ENCODE measurements around the gene REPS2. TPM values are rescaled to one million over a fixed set of nuclear protein-coding genes. Genes with fewer than 3 reads are reported as not detected.

Gene REPS2
- polyA plus RNA-seq, 3 donors = 2.1 to 4.7 (median 3.6) TPM

DNA sequence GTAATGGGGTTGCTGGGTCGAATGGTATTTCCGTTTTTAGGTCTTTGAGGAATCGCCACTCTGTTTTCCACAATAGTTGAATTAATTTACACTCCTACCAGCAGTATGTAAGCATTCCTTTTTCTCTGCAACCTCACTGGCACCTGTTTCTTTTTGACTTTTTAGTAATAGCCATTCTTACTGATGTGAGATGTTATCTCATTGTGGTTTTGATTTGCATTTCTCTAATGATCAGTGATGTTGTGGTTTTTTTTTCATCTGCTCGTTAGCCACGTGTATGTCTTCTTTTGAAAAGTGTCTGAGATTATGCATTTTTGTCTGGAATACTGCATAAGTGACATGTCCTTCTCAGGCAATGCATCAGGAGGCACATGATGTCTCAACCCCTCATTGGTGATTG, 28.8 kb downstream of the REPS2 start:
- no peaks in the 10 kb centered on the region for H3K36me3 ChIP-seq (replicated peaks in 1 of 2; ENCODE audit: control insufficient read depth in 1 of 2, insufficient read depth in 2 of 2, low read length in 2 of 2)
- TF ChIP-seq, protein P1, sequence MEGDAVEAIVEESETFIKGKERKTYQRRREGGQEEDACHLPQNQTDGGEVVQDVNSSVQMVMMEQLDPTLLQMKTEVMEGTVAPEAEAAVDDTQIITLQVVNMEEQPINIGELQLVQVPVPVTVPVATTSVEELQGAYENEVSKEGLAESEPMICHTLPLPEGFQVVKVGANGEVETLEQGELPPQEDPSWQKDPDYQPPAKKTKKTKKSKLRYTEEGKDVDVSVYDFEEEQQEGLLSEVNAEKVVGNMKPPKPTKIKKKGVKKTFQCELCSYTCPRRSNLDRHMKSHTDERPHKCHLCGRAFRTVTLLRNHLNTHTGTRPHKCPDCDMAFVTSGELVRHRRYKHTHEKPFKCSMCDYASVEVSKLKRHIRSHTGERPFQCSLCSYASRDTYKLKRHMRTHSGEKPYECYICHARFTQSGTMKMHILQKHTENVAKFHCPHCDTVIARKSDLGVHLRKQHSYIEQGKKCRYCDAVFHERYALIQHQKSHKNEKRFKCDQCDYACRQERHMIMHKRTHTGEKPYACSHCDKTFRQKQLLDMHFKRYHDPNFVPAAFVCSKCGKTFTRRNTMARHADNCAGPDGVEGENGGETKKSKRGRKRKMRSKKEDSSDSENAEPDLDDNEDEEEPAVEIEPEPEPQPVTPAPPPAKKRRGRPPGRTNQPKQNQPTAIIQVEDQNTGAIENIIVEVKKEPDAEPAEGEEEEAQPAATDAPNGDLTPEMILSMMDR (IDR thresholded peaks at IDR 0.05) = no peak
- no peak overlapping the region for H3K4me3 ChIP-seq (replicated peaks in 1 of 3; ENCODE audit: low read depth in 2 of 3, low read length in 3 of 3)
- no peak overlapping the region for H3K27ac ChIP-seq (ENCODE audit: low read depth in 1 of 2, low read length in 2 of 2)
- no CpG with 5 or more reads among the region's 5 CpGs for WGBS (ENCODE audit: insufficient coverage)
- no peak for DNase-seq
- H3K4me3 Mint-ChIP-seq = no peak overlapping the region
- no peaks in the 10 kb centered on the region for H3K4me1 Mint-ChIP-seq
- H3K36me3 Mint-ChIP-seq = no peaks in the 10 kb centered on the region
- no peak overlapping the region for H3K27ac Mint-ChIP-seq
- H3K4me2 ChIP-seq (replicated peaks; ENCODE audit: extremely low read depth, low read length, poor library complexity, severe bottlenecking) = no peak overlapping the region
- H4K20me1 ChIP-seq (ENCODE audit: insufficient read depth, low read length) = no peaks in the 10 kb centered on the region
- H3K4me1 ChIP-seq (ENCODE audit: control insufficient read depth in 1 of 2, insufficient read depth in 2 of 2, low read length in 2 of 2) = no peaks in the 10 kb centered on the region
- H3K27me3 ChIP-seq (ENCODE audit: control insufficient read depth in 2 of 2, insufficient read depth in 2 of 2, low read length in 2 of 2) = peaks cover 0 to 12% of the 10 kb centered on the region in 2 donors
- intact Hi-C loops (cut with micrococcal nuclease) = no loop called here
- H3K9me3 Mint-ChIP-seq = peaks cover 0 to 2% (median 0%) of the 10 kb centered on the region in 7 donors
- no peak overlapping the region for H2AFZ ChIP-seq (ENCODE audit: insufficient read depth, low read depth, low read length, poor library complexity, severe bottlenecking)
- H3K9me3 ChIP-seq (replicated peaks in 1 of 2; ENCODE audit: control insufficient read depth in 1 of 2, insufficient read depth in 1 of 2, low read length in 2 of 2) = no peaks in the 10 kb centered on the region
- no peaks in the 10 kb centered on the region for H3K79me2 ChIP-seq (ENCODE audit: insufficient read depth, low read length)
- H3K27me3 Mint-ChIP-seq (ENCODE audit: low read depth in 3 of 3) = peaks cover 0 to 18% (median 1%) of the 10 kb centered on the region in 3 donors
- H3K9ac ChIP-seq (ENCODE audit: insufficient read depth, low read length, poor library complexity, severe bottlenecking) = no peak overlapping the region

DNA sequence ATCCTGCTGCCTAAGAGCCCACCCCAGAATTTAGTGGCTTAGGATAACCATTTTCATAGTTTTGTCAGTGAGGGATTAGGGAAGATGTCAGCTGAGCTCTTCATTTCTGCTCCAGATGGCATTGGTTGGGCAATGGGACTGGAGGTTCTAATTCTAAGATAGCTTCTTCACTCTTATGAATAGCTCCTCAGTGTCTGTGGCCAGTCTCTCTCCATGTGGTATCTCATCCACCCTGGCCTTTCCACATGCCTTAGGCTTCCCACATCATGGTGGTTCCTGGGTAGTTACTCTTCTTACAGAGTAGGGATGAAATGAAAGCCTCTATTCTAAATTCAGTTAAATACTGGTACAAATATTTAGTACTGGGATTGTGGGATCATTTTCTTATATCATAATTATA, 31.3 kb downstream of the REPS2 start:
- Histone ChIP-seq H3K4me1 (ENCODE audit: control insufficient read depth in 1 of 2, insufficient read depth in 2 of 2, low read length in 2 of 2) (no peaks in the 10 kb centered on the region), H3K27me3 (ENCODE audit: control insufficient read depth in 2 of 2, insufficient read depth in 2 of 2, low read length in 2 of 2) (peaks cover 0 to 9% of the 10 kb centered on the region in 2 donors), H3K36me3 (replicated peaks in 1 of 2; ENCODE audit: control insufficient read depth in 1 of 2, insufficient read depth in 2 of 2, low read length in 2 of 2) (no peaks in the 10 kb centered on the region), H3K4me3 (replicated peaks in 1 of 3; ENCODE audit: low read depth in 2 of 3, low read length in 3 of 3) (no peak overlapping the region), H3K9ac (ENCODE audit: insufficient read depth, low read length, poor library complexity, severe bottlenecking) (no peak overlapping the region), H4K20me1 (ENCODE audit: insufficient read depth, low read length) (no peaks in the 10 kb centered on the region), H3K79me2 (ENCODE audit: insufficient read depth, low read length) (no peaks in the 10 kb centered on the region), H3K27ac (ENCODE audit: low read depth in 1 of 2, low read length in 2 of 2) (no peak overlapping the region), H3K9me3 (replicated peaks in 1 of 2; ENCODE audit: control insufficient read depth in 1 of 2, insufficient read depth in 1 of 2, low read length in 2 of 2) (no peaks in the 10 kb centered on the region), H3K4me2 (replicated peaks; ENCODE audit: extremely low read depth, low read length, poor library complexity, severe bottlenecking) (no peak overlapping the region), H2AFZ (ENCODE audit: insufficient read depth, low read depth, low read length, poor library complexity, severe bottlenecking) (no peak overlapping the region)
- Mint-ChIP-seq H3K36me3 (no peaks in the 10 kb centered on the region), H3K9me3 (peaks cover 0 to 2% (median 0%) of the 10 kb centered on the region in 7 donors), H3K4me1 (no peaks in the 10 kb centered on the region), H3K4me3 (no peak overlapping the region), H3K27me3 (ENCODE audit: low read depth in 3 of 3) (peaks cover 0 to 27% (median 0%) of the 10 kb centered on the region in 3 donors), H3K27ac (no peak overlapping the region)
- TF ChIP-seq, protein P1 (IDR thresholded peaks at IDR 0.05) = no peak
- intact Hi-C loops (cut with micrococcal nuclease) = no loop called here
- no peak for DNase-seq
